Measurements from ENCODE around the gene ORC3. TPM values are rescaled to one million over a fixed set of nuclear protein-coding genes. Genes with fewer than 3 reads are reported as not detected.

ORC3 gene
- total RNA-seq, 2 donors from 2014 or later: 48.3 to 62.4 TPM

DNA sequence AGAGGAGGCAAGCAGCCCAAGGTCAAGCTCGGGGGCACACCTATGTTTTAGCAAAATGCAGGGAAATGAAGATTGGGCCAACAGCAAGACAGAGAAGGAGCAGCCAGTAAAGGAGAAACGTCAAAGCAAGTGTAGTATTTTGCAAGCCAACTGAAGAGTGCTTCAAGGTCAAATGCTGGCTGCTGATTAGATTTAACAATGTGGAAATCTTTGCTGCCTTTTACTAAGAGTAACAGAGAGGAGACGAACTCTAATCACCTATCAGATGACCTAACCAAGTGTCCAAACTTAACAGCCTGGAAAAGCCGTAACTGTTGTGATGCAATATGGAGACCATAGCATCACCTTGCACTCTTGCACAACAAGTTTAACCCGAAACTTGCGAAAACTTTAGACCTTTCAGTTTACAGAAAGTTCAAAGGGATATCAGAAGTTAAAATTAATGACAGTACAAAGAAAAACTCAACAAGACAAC lies 81.7 kb downstream of the ORC3 start:
- Histone ChIP-seq H3K27ac (ENCODE audit: low read depth, low read length) (no peak overlapping the region), H3K4me3 (ENCODE audit: low read length) (no peak overlapping the region), H3K4me1 (ENCODE audit: control insufficient read depth, insufficient read depth, low read length) (no peaks in the 10 kb centered on the region), H3K9ac (ENCODE audit: extremely low read depth, low read length, poor library complexity, severe bottlenecking) (no peak overlapping the region), H3K9me3 (ENCODE audit: control insufficient read depth, low read length) (no peaks in the 10 kb centered on the region), H3K36me3 (ENCODE audit: control insufficient read depth, insufficient read depth, low read length) (peaks cover 75% of the 10 kb centered on the region), H3K27me3 (ENCODE audit: control insufficient read depth, insufficient read depth, low read length, poor library complexity, severe bottlenecking) (no peaks in the 10 kb centered on the region)
- WGBS, 2 experiments (ENCODE audit: insufficient coverage in 1 of 2, insufficient read length in 1 of 2): 94 to 96% methylated on average over 6 of the region's 6 CpGs
- no peak for DNase-seq
- Mint-ChIP-seq H3K4me1 (no peaks in the 10 kb centered on the region), H3K36me3 (ENCODE audit: low read depth) (peaks cover 63% of the 10 kb centered on the region), H3K9me3 (no peaks in the 10 kb centered on the region), H3K4me3 (no peak overlapping the region), H3K27ac (peak overlapping the region; percentile 13), H3K27me3 (ENCODE audit: insufficient read depth) (no peaks in the 10 kb centered on the region)
- TF ChIP-seq, protein P1, sequence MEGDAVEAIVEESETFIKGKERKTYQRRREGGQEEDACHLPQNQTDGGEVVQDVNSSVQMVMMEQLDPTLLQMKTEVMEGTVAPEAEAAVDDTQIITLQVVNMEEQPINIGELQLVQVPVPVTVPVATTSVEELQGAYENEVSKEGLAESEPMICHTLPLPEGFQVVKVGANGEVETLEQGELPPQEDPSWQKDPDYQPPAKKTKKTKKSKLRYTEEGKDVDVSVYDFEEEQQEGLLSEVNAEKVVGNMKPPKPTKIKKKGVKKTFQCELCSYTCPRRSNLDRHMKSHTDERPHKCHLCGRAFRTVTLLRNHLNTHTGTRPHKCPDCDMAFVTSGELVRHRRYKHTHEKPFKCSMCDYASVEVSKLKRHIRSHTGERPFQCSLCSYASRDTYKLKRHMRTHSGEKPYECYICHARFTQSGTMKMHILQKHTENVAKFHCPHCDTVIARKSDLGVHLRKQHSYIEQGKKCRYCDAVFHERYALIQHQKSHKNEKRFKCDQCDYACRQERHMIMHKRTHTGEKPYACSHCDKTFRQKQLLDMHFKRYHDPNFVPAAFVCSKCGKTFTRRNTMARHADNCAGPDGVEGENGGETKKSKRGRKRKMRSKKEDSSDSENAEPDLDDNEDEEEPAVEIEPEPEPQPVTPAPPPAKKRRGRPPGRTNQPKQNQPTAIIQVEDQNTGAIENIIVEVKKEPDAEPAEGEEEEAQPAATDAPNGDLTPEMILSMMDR (conservative IDR thresholded peaks at IDR 0.05): no peak

DNA sequence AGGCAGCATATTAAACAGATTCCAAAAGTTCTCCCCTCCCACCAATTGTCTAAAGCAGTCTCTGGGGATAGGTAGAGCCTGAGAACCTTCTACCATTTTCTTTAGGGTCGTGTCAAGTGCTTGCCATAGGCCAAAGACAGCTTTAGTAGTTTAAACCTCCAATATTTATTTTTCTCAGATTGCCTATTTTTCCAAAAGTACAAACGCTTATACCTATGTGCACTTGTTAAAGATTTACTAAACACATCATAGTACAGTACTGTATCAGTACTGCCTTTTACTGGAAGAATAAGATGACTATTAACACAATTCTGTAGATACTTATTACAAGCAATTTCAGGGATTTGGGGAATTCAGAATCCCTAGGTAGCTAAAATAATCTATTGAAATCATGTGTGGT lies 82.7 kb downstream of the ORC3 start:
- Histone ChIP-seq H3K4me3 (ENCODE audit: low read length) (no peak overlapping the region), H3K36me3 (ENCODE audit: control insufficient read depth, insufficient read depth, low read length) (peaks cover 75% of the 10 kb centered on the region), H3K4me1 (ENCODE audit: control insufficient read depth, insufficient read depth, low read length) (no peaks in the 10 kb centered on the region), H3K27me3 (ENCODE audit: control insufficient read depth, insufficient read depth, low read length, poor library complexity, severe bottlenecking) (no peaks in the 10 kb centered on the region), H3K9ac (ENCODE audit: extremely low read depth, low read length, poor library complexity, severe bottlenecking) (no peak overlapping the region), H3K9me3 (ENCODE audit: control insufficient read depth, low read length) (no peaks in the 10 kb centered on the region), H3K27ac (ENCODE audit: low read depth, low read length) (no peak overlapping the region)
- H3K9me3 Mint-ChIP-seq: no peaks in the 10 kb centered on the region
- TF ChIP-seq, protein P1 (conservative IDR thresholded peaks at IDR 0.05): no peak
- DNase-seq: no peak
- H3K4me1 Mint-ChIP-seq: no peaks in the 10 kb centered on the region
- H3K4me3 Mint-ChIP-seq: no peak overlapping the region
- H3K36me3 Mint-ChIP-seq (ENCODE audit: low read depth): peaks cover 62% of the 10 kb centered on the region
- no peak overlapping the region for H3K27ac Mint-ChIP-seq
- 100% methylated on average over 1 to 2 of the region's 2 CpGs for WGBS, 2 experiments (ENCODE audit: insufficient coverage in 1 of 2, insufficient read length in 1 of 2)
- no peaks in the 10 kb centered on the region for H3K27me3 Mint-ChIP-seq (ENCODE audit: insufficient read depth)

GRCh38 chr6:87673237-87673636 lies 83.3 kb downstream of the ORC3 start:
- 96 to 97% methylated on average over 4 to 5 of the region's 5 CpGs for WGBS, 2 experiments (ENCODE audit: insufficient coverage in 1 of 2, insufficient read length in 1 of 2)
- H3K27me3 ChIP-seq (ENCODE audit: control insufficient read depth, insufficient read depth, low read length, poor library complexity, severe bottlenecking): no peaks in the 10 kb centered on the region
- Mint-ChIP-seq H3K4me1 (no peaks in the 10 kb centered on the region), H3K36me3 (ENCODE audit: low read depth) (peaks cover 61% of the 10 kb centered on the region), H3K27ac (no peak overlapping the region), H3K27me3 (ENCODE audit: insufficient read depth) (no peaks in the 10 kb centered on the region), H3K9me3 (no peaks in the 10 kb centered on the region), H3K4me3 (no peak overlapping the region)
- H3K9me3 ChIP-seq (ENCODE audit: control insufficient read depth, low read length): no peaks in the 10 kb centered on the region
- H3K36me3 ChIP-seq (ENCODE audit: control insufficient read depth, insufficient read depth, low read length): peaks cover 74% of the 10 kb centered on the region
- H3K27ac ChIP-seq (ENCODE audit: low read depth, low read length): no peak overlapping the region
- DNase-seq: no peak
- no peak overlapping the region for H3K4me3 ChIP-seq (ENCODE audit: low read length)
- H3K4me1 ChIP-seq (ENCODE audit: control insufficient read depth, insufficient read depth, low read length): no peaks in the 10 kb centered on the region
- H3K9ac ChIP-seq (ENCODE audit: extremely low read depth, low read length, poor library complexity, severe bottlenecking): no peak overlapping the region
- TF ChIP-seq, protein P1 (conservative IDR thresholded peaks at IDR 0.05): no peak
